GM06990 (cell line): ENCODE measurements around the gene TPRKB.
"Not testable (repeated sequence)": the region's sequence is repeated elsewhere in the genome, so short reads cannot be mapped to it uniquely, and the experiment has no call there.

Source experiments
- DNase-seq: peaks from one replicate; pipeline ENCODE4 v3.0.0-alpha.2; 2011; ENCODE audit not compliant: insufficient read length; ENCODE audit errors: extremely low read depth
- H3K27me3 ChIP-seq: replicated peaks from 2 replicates; pipeline ENCODE4 v1.6.0; 2011; ENCODE audit warnings: low read length; ENCODE audit not compliant: control insufficient read depth, insufficient read depth
- H3K36me3 ChIP-seq: 2 replicates; pipeline ENCODE4 v1.5.1; 2011; ENCODE audit warnings: low read length; ENCODE audit not compliant: control insufficient read depth, insufficient read depth
- H3K4me3 ChIP-seq: replicated peaks from 2 replicates; pipeline ENCODE4 v1.5.1; 2011; ENCODE audit warnings: low read depth, mild to moderate bottlenecking, control low read depth, low read length
- TF ChIP-seq, protein P1 (sequence below): IDR thresholded peaks from 2 replicates; pipeline ENCODE4 v1.5.1; 2011; ENCODE audit warnings: low read length, control low read depth, mild to moderate bottlenecking, inconsistent platforms; ENCODE audit not compliant: insufficient read depth, poor library complexity, severe bottlenecking

TPRKB gene

DNA sequence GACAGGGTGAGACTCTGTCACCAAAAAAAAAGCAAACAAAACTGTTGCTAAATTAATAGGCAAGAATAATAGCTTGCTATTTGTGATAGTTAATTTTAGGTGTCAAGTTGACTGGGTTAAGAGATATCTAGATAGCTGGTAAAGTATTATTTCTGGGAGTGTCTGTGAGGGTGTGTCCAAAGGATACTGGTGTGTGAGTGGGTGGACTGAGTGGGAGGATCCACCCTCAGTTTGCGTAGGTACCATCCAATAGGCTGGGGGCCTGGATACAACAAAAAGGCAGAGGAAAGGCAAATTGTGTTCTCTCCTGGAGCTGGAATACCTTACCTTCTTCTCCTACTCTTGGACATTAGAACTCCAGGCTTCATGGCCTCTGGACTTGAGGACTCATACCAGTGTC lies 27.8 kb upstream of the TPRKB start:
- H3K4me3 ChIP-seq: no peak overlapping the region
- TF ChIP-seq, protein P1, sequence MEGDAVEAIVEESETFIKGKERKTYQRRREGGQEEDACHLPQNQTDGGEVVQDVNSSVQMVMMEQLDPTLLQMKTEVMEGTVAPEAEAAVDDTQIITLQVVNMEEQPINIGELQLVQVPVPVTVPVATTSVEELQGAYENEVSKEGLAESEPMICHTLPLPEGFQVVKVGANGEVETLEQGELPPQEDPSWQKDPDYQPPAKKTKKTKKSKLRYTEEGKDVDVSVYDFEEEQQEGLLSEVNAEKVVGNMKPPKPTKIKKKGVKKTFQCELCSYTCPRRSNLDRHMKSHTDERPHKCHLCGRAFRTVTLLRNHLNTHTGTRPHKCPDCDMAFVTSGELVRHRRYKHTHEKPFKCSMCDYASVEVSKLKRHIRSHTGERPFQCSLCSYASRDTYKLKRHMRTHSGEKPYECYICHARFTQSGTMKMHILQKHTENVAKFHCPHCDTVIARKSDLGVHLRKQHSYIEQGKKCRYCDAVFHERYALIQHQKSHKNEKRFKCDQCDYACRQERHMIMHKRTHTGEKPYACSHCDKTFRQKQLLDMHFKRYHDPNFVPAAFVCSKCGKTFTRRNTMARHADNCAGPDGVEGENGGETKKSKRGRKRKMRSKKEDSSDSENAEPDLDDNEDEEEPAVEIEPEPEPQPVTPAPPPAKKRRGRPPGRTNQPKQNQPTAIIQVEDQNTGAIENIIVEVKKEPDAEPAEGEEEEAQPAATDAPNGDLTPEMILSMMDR: no peak
- H3K27me3 ChIP-seq: no peaks in the 10 kb centered on the region
- H3K36me3 ChIP-seq: peaks cover 11% of the 10 kb centered on the region
- no peak for DNase-seq

DNA sequence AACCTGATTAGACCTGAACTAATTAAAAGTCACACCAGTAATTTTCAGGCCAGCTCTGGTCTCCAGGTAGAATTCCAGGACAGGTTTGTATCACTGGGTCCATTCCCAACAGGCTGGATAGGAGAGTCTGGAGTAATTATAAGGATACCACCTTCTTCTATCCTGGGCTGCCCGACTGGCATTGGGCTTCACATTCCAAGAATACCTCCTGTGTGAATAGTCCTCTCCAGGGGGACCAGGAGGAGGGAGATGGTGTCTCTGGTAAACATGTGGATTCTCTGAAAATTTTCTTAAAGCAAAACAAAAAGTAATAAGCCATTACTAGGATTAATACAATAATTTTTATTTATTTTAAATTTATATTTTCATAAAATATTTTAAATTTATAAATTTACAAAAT lies 25.4 kb upstream of the TPRKB start:
- TF ChIP-seq, protein P1: no peak
- Histone ChIP-seq H3K36me3 (peaks cover 8% of the 10 kb centered on the region), H3K4me3 (no peak overlapping the region), H3K27me3 (no peaks in the 10 kb centered on the region)
- no peak for DNase-seq

DNA sequence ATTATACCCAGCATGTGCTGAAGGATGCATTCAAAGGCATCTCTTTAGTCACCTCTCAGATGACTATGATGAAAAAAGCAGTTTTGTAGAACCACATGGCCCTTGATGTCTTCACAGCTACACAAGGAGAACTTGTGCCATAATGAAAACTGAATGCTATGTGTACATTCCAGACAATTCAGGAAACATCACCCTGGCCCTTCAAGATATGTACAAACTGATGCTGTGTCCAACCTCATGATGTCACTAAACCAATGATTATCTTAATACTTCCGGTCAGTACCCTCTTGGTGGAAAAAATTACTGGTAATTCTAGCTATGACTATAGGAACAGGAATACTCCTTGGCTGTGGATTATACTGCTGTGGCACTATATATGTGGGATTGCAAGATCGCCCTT lies 22.8 kb upstream of the TPRKB start:
- TF ChIP-seq, protein P1: no peak
- no peak overlapping the region for H3K4me3 ChIP-seq
- peaks cover 6% of the 10 kb centered on the region for H3K36me3 ChIP-seq

DNA sequence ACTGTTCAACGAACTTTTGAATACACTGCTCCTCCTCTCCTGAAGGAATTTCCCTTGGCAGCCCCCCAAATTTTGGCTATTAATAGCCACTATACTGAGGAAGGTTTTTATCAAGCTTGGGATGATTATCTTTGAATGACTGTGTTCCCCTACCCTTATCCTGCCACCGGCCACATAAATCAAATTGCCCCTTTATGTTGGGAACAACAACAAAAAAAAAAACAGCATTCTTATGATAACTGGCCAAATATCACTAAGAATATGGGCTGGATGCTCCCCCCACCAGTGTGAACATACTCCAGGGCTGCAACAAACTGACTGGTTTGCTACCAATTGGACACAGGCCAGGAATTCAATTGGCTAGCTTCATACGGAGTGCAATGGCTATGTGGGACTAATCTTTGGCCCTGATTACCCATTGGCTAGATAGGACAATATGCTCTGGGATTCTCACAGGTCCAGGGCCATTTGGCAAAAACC lies 22.2 kb upstream of the TPRKB start:
- H3K27me3 ChIP-seq: no peaks in the 10 kb centered on the region
- TF ChIP-seq, protein P1: no peak
- peaks cover 4% of the 10 kb centered on the region for H3K36me3 ChIP-seq
- DNase-seq: no peak
- no peak overlapping the region for H3K4me3 ChIP-seq

More for the DNA sequence above, 22.8 kb upstream of the TPRKB start:
- no peak for DNase-seq
- no peaks in the 10 kb centered on the region for H3K27me3 ChIP-seq

DNA sequence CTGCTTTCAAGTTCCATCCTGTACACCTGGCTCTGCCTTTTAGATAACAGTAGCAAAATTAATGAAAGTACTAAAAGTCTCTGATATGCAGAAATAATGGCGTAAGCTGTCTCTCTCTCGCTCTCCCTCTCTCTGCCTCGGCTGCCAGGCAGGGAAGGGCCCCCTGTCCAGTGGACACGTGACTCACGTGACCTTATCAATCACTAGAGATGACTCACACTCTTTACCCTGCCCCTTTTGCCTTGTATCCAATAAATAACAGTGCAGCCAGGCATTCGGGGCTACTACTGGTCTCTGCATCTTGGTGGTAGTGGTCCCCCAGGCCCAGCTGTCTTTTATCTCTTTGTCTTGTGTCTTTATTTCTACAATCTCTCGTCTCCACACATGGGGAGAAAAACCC lies 17.2 kb upstream of the TPRKB start:
- H3K4me3 ChIP-seq, H3K27me3 ChIP-seq, H3K36me3 ChIP-seq, DNase-seq: not testable (repeated sequence)

DNA sequence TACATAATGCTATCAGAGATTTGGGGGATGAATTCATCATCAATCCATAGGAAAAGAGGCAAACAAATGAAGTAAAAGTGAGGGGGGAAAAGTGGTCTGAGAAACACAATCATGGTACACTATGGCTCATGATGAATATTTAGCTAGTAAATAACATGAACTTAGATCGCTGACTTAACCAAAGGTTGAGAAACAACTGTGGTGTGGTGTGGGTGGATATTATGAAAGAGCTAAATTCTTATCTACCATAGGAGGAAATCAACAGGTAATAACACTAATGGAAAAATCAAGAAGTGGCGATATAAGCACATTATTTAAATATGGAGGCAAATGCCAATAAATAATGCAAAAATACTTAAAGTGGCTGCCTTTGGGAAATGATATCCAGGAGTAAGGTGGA lies 12.2 kb upstream of the TPRKB start:
- Histone ChIP-seq H3K36me3 (peaks cover 4% of the 10 kb centered on the region), H3K4me3 (no peak overlapping the region), H3K27me3 (no peaks in the 10 kb centered on the region)
- no peak for DNase-seq
- TF ChIP-seq, protein P1: no peak
